A673 (cell line): Measurements from ENCODE around the gene TMEM114.

ENCODE experiments used
- EZH2 ChIP-seq: fragments of 200-600 bp; sonication (generic); IDR thresholded peaks from 2 replicates; pipeline ENCODE4 v1.6.1; 2017; ENCODE audit warnings: borderline replicate concordance, low read depth, mild to moderate bottlenecking, mixed read lengths, antibody characterized with exemption, low read length; ENCODE audit not compliant: poor library complexity, severe bottlenecking
- TF ChIP-seq, protein P1 (sequence below): fragments of 300-800, 200-600 bp; sonication (generic); conservative IDR thresholded peaks from 2 replicates; pipeline ENCODE4 v1.5.1; 2017; ENCODE audit warnings: low read depth, mild to moderate bottlenecking, antibody characterized with exemption, low read length, moderate library complexity, mixed read lengths

DNA sequence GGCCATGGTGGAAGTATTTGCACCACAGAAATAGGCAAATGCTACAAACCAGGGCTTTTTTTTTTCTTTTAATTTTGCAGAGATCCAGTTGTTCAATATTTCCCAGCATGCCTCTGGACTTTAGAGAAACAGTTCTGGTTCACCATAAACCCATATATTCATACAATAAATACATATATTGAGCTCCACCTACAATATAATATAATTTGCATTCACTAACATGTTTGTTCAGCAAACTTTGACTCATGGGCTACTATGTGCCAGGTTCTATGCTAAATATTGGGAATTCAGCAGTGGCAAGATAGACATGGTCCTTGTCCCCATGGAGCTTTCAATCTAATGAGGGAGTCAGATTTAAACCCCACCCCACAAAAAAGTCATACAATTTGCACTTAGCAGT, 3.2 kb downstream of the TMEM114 start:
- TF ChIP-seq, protein P1, sequence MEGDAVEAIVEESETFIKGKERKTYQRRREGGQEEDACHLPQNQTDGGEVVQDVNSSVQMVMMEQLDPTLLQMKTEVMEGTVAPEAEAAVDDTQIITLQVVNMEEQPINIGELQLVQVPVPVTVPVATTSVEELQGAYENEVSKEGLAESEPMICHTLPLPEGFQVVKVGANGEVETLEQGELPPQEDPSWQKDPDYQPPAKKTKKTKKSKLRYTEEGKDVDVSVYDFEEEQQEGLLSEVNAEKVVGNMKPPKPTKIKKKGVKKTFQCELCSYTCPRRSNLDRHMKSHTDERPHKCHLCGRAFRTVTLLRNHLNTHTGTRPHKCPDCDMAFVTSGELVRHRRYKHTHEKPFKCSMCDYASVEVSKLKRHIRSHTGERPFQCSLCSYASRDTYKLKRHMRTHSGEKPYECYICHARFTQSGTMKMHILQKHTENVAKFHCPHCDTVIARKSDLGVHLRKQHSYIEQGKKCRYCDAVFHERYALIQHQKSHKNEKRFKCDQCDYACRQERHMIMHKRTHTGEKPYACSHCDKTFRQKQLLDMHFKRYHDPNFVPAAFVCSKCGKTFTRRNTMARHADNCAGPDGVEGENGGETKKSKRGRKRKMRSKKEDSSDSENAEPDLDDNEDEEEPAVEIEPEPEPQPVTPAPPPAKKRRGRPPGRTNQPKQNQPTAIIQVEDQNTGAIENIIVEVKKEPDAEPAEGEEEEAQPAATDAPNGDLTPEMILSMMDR: no peak
- TF ChIP-seq EZH2: no peak
